ENCODE data around the gene C1orf105. TPM values are rescaled to one million over a fixed set of nuclear protein-coding genes. Genes with fewer than 3 reads are reported as not detected.

Gene C1orf105
- polyA plus RNA-seq, 1 donor (not counting 4 experiments of a cell fraction or from before 2014, with no cell fraction given) = not detected

DNA sequence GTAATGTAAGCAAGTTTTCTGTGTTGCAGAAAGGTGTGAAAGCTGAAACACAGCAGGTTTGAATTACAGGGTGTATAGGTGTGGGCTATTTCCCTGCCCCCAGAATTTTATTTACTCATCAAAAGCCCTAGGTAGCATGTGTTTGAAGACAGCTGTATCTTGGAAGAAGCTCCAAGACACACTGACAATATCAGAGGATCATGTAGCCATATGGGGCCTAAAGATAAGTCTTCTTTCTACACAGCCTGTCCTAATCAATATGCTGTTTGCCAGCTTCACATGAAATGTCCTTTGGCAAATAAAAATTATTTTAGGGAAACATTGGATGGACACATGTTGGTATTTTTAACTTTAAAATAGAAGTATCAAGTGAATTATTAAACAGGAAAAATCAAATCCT lies 95.0 kb downstream of the C1orf105 start:
- H4K20me1 ChIP-seq (ENCODE audit: control insufficient read depth, extremely low read depth, insufficient read depth, low read length) = no peaks in the 10 kb centered on the region
- no peak for DNase-seq (ENCODE audit: low read depth, low spot score)
- no peaks in the 10 kb centered on the region for H3K79me2 ChIP-seq (ENCODE audit: control insufficient read depth, insufficient read depth, low read length)
- H3K9me3 ChIP-seq (ENCODE audit: control insufficient read depth, low read depth, low read length) = no peaks in the 10 kb centered on the region
- H2AFZ ChIP-seq (ENCODE audit: control insufficient read depth, low read length) = no peak overlapping the region
- no peaks in the 10 kb centered on the region for H3K36me3 ChIP-seq (ENCODE audit: control insufficient read depth in 2 of 2, extremely low read depth in 1 of 2, insufficient read depth in 2 of 2, low read length in 2 of 2)
- H3K9me1 ChIP-seq (ENCODE audit: control insufficient read depth, extremely low read depth, insufficient read depth, low read length) = no peaks in the 10 kb centered on the region
- no peak overlapping the region for H3K4me2 ChIP-seq (ENCODE audit: control insufficient read depth, extremely low read depth, insufficient read depth, low read depth, low read length)
- dilution Hi-C loops (cut with MboI; ENCODE audit: extremely low pct_ligation_motif_present, low sequenced_read_pairs) = no loop called here
- H3K9ac ChIP-seq (ENCODE audit: control insufficient read depth, extremely low read depth, insufficient read depth, low read length) = no peak overlapping the region
- H3K27ac ChIP-seq (ENCODE audit: control insufficient read depth, insufficient read depth, low read length) = no peak overlapping the region
- no peak overlapping the region for H3K4me3 ChIP-seq (ENCODE audit: control insufficient read depth in 2 of 3, extremely low read depth in 1 of 3, insufficient read depth in 2 of 3, low read depth in 1 of 3, low read length in 3 of 3)
- no peaks in the 10 kb centered on the region for H3K27me3 ChIP-seq (ENCODE audit: control insufficient read depth, extremely low read depth, insufficient read depth, low read length)
- no peak for FAIRE-seq
- TF ChIP-seq EZH2 (IDR thresholded peaks at IDR 0.05; ENCODE audit: low read length) = no peak
- TF ChIP-seq, protein P1, sequence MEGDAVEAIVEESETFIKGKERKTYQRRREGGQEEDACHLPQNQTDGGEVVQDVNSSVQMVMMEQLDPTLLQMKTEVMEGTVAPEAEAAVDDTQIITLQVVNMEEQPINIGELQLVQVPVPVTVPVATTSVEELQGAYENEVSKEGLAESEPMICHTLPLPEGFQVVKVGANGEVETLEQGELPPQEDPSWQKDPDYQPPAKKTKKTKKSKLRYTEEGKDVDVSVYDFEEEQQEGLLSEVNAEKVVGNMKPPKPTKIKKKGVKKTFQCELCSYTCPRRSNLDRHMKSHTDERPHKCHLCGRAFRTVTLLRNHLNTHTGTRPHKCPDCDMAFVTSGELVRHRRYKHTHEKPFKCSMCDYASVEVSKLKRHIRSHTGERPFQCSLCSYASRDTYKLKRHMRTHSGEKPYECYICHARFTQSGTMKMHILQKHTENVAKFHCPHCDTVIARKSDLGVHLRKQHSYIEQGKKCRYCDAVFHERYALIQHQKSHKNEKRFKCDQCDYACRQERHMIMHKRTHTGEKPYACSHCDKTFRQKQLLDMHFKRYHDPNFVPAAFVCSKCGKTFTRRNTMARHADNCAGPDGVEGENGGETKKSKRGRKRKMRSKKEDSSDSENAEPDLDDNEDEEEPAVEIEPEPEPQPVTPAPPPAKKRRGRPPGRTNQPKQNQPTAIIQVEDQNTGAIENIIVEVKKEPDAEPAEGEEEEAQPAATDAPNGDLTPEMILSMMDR (optimal IDR thresholded peaks at IDR 0.05 in 1 of 3, IDR thresholded peaks at IDR 0.05 in 1 of 3, conservative IDR thresholded peaks at IDR 0.05 in 1 of 3; ENCODE audit: extremely low read depth in 1 of 3, insufficient read depth in 2 of 3, low read length in 3 of 3) = no peak
- H3K4me1 ChIP-seq (ENCODE audit: control insufficient read depth, extremely low read depth, insufficient read depth, low read length) = peaks cover 11% of the 10 kb centered on the region

DNA sequence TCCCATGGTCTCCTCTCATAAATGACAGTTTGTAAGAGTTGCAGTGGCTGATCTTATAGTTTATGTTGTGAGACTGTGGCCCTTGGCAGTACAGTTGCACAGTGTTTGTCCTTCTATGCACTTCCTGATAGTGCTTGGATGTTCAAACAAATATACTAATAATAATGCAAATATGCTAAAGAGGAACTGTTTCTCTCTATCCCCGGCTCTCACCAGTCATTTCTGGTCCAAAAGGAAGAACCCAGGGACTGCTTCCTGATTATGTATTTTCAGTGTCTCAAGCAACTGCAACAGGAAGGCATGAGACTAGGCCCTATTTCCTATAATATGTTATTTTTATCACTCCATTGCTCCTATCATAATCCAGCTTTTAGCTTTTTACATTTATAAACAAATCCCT lies 95.4 kb downstream of the C1orf105 start:
- no peak for FAIRE-seq
- DNase-seq (ENCODE audit: low read depth, low spot score) = no peak
- Histone ChIP-seq H3K4me1 (ENCODE audit: control insufficient read depth, extremely low read depth, insufficient read depth, low read length) (peaks cover 11% of the 10 kb centered on the region), H3K79me2 (ENCODE audit: control insufficient read depth, insufficient read depth, low read length) (no peaks in the 10 kb centered on the region), H2AFZ (ENCODE audit: control insufficient read depth, low read length) (no peak overlapping the region), H3K36me3 (ENCODE audit: control insufficient read depth in 2 of 2, extremely low read depth in 1 of 2, insufficient read depth in 2 of 2, low read length in 2 of 2) (no peaks in the 10 kb centered on the region), H3K9me1 (ENCODE audit: control insufficient read depth, extremely low read depth, insufficient read depth, low read length) (no peaks in the 10 kb centered on the region), H3K27ac (ENCODE audit: control insufficient read depth, insufficient read depth, low read length) (no peak overlapping the region), H3K9ac (ENCODE audit: control insufficient read depth, extremely low read depth, insufficient read depth, low read length) (no peak overlapping the region), H3K9me3 (ENCODE audit: control insufficient read depth, low read depth, low read length) (no peaks in the 10 kb centered on the region), H3K27me3 (ENCODE audit: control insufficient read depth, extremely low read depth, insufficient read depth, low read length) (no peaks in the 10 kb centered on the region), H3K4me2 (ENCODE audit: control insufficient read depth, extremely low read depth, insufficient read depth, low read depth, low read length) (no peak overlapping the region), H3K4me3 (ENCODE audit: control insufficient read depth in 2 of 3, extremely low read depth in 1 of 3, insufficient read depth in 2 of 3, low read depth in 1 of 3, low read length in 3 of 3) (no peak overlapping the region), H4K20me1 (ENCODE audit: control insufficient read depth, extremely low read depth, insufficient read depth, low read length) (no peaks in the 10 kb centered on the region)
- dilution Hi-C loops (cut with MboI; ENCODE audit: extremely low pct_ligation_motif_present, low sequenced_read_pairs) = no loop called here
- TF ChIP-seq, protein P1 (optimal IDR thresholded peaks at IDR 0.05 in 1 of 3, IDR thresholded peaks at IDR 0.05 in 1 of 3, conservative IDR thresholded peaks at IDR 0.05 in 1 of 3; ENCODE audit: extremely low read depth in 1 of 3, insufficient read depth in 2 of 3, low read length in 3 of 3) = no peak
- no peak for TF ChIP-seq EZH2 (IDR thresholded peaks at IDR 0.05; ENCODE audit: low read length)

Data from keratinocyte (primary cell).